Measurements from ENCODE around the gene ANK2. TPM values are rescaled to one million over a fixed set of nuclear protein-coding genes. Genes with fewer than 3 reads are reported as not detected.

The ANK2 gene
- total and polyA plus RNA-seq, 10 donors: 5.3 to 158 (median 72.9) TPM

- TF ChIP-seq POLR2AphosphoS5 (IDR thresholded peaks at IDR 0.05): no peak
- no peak for TF ChIP-seq CTCF (IDR thresholded peaks at IDR 0.05 in 8 of 11, conservative IDR thresholded peaks at IDR 0.05 in 3 of 11)
- TF ChIP-seq POLR2A (IDR thresholded peaks at IDR 0.05): no peak
- Histone ChIP-seq H3K27me3 (replicated peaks in 1 of 7) (no peaks in the 10 kb centered on the region), H3K4me3 (no peak overlapping the region), H3K4me1 (no peaks in the 10 kb centered on the region), H3K9me3 (peaks cover 0 to 5% (median 0%) of the 10 kb centered on the region in 8 donors), H3K27ac (no peak overlapping the region), H3K36me3 (no peaks in the 10 kb centered on the region)
- no peak for DNase-seq
- WGBS, 5 donors: 77 to 87% (median 85%) methylated on average over 5 of the region's 5 CpGs
- intact Hi-C loops (cut with DNase I; ENCODE audit: low total_unique reads): no loop called here
These were observed 198.9 kb downstream of the ANK2 start for GRCh38 chr4:113248320-113248719.

GRCh38 chr4:113255628-113256027, 206.2 kb downstream of the ANK2 start:
- no peaks in the 10 kb centered on the region for H3K27me3 ChIP-seq (replicated peaks in 1 of 7)
- H3K9me3 ChIP-seq: no peaks in the 10 kb centered on the region
- TF ChIP-seq POLR2A (IDR thresholded peaks at IDR 0.05): no peak
- no peak for TF ChIP-seq POLR2AphosphoS5 (IDR thresholded peaks at IDR 0.05)
- TF ChIP-seq CTCF (IDR thresholded peaks at IDR 0.05 in 8 of 11, conservative IDR thresholded peaks at IDR 0.05 in 3 of 11): no peak
- H3K36me3 ChIP-seq: no peaks in the 10 kb centered on the region
- no peak overlapping the region for H3K27ac ChIP-seq
- H3K4me1 ChIP-seq: no peaks in the 10 kb centered on the region
- H3K4me3 ChIP-seq: no peak overlapping the region
- no peak for DNase-seq
- intact Hi-C loops (cut with DNase I; ENCODE audit: low total_unique reads): no loop called here
- WGBS, 5 donors: 86 to 94% (median 87%) methylated on average over 6 of the region's 6 CpGs

- Histone ChIP-seq H3K36me3 (no peaks in the 10 kb centered on the region), H3K27me3 (replicated peaks in 1 of 7) (no peaks in the 10 kb centered on the region), H3K4me1 (no peaks in the 10 kb centered on the region), H3K9me3 (no peaks in the 10 kb centered on the region), H3K27ac (no peak overlapping the region), H3K4me3 (no peak overlapping the region)
- TF ChIP-seq POLR2A (IDR thresholded peaks at IDR 0.05) (no peak), CTCF (IDR thresholded peaks at IDR 0.05 in 8 of 11, conservative IDR thresholded peaks at IDR 0.05 in 3 of 11) (no peak), POLR2AphosphoS5 (IDR thresholded peaks at IDR 0.05) (no peak)
- no peak for DNase-seq
- intact Hi-C loops (cut with DNase I; ENCODE audit: low total_unique reads): no loop called here
- 78 to 84% (median 83%) methylated on average over 5 of the region's 5 CpGs for WGBS, 5 donors
These were observed 207.5 kb downstream of the ANK2 start for GRCh38 chr4:113256946-113257345.

- DNase-seq: no peak
- 84 to 89% (median 86%) methylated on average over 4 of the region's 4 CpGs for WGBS, 5 donors
- Histone ChIP-seq H3K36me3 (no peaks in the 10 kb centered on the region), H3K4me3 (no peak overlapping the region), H3K9me3 (no peaks in the 10 kb centered on the region), H3K27ac (no peak overlapping the region), H3K4me1 (no peaks in the 10 kb centered on the region), H3K27me3 (replicated peaks in 1 of 7) (no peaks in the 10 kb centered on the region)
- intact Hi-C loops (cut with DNase I; ENCODE audit: low total_unique reads): no loop called here
- no peak for TF ChIP-seq POLR2AphosphoS5 (IDR thresholded peaks at IDR 0.05)
- no peak for TF ChIP-seq CTCF (IDR thresholded peaks at IDR 0.05 in 8 of 11, conservative IDR thresholded peaks at IDR 0.05 in 3 of 11)
These were observed 211.2 kb downstream of the ANK2 start for GRCh38 chr4:113260688-113261087.
